Measurements from ENCODE around the gene CFL2.

DNA sequence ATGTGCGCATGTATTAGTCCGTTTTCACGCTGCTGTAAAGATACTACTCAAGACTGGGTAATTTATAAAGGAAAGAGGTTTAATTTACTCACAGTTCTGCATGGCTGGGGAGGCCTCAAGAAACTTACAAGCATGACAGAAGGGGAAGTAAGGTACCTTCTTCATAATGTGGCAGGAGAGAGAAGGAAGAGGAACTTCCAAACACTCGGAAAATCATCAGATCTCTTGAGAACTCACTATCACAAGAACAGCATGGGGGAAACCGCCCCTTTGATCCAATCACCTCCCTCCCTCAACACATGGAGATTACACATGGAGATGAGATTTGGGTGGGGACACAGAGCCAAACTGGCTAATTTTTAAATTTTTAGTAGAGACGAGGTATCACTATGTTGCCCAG lies 42.7 kb downstream of the CFL2 start:
- TF ChIP-seq POLR2A (IDR thresholded peaks at IDR 0.05) (no peak), CTCF (IDR thresholded peaks at IDR 0.05) (no peak)

All from esophagus squamous epithelium (tissue), 4 donors.